Amniotic epithelial cell (primary cell): Measurements from ENCODE around the gene SERP2.

ENCODE experiments used
- DNase-seq: peaks from one replicate; pipeline ENCODE4 v3.0.0-alpha.2; 2010; ENCODE audit warnings: low read depth

The SERP2 gene

GRCh38 chr13:44412346-44412935 lies 38.8 kb downstream of the SERP2 start:
- peak; percentile 28 for DNase-seq

GRCh38 chr13:44413095-44413494 lies 39.5 kb downstream of the SERP2 start:
- DNase-seq, result no peak

GRCh38 chr13:44414716-44415115 lies 41.1 kb downstream of the SERP2 start:
- DNase-seq, result no peak

- no peak for DNase-seq
Measured at GRCh38 chr13:44415815-44416214, 42.2 kb downstream of the SERP2 start.

GRCh38 chr13:44416301-44416700 lies 42.7 kb downstream of the SERP2 start:
- no peak for DNase-seq

GRCh38 chr13:44416744-44417143 lies 43.1 kb downstream of the SERP2 start:
- no peak for DNase-seq

GRCh38 chr13:44417446-44417845 lies 43.8 kb downstream of the SERP2 start:
- no peak for DNase-seq

- no peak for DNase-seq
Measured at GRCh38 chr13:44417876-44418275, 44.3 kb downstream of the SERP2 start.

GRCh38 chr13:44420376-44421220 lies 47.0 kb downstream of the SERP2 start:
- no peak for DNase-seq

GRCh38 chr13:44421853-44422525 lies 48.4 kb downstream of the SERP2 start:
- DNase-seq, result no peak

- no peak for DNase-seq
Measured at GRCh38 chr13:44422755-44423643, 49.4 kb downstream of the SERP2 start.

GRCh38 chr13:44423824-44424223 lies 50.2 kb downstream of the SERP2 start:
- DNase-seq, result no peak

- no peak for DNase-seq
Measured at GRCh38 chr13:44425041-44425814, 51.6 kb downstream of the SERP2 start.

- DNase-seq, result no peak
Measured at GRCh38 chr13:44425815-44426078, 52.1 kb downstream of the SERP2 start.

GRCh38 chr13:44426461-44426860 lies 52.8 kb downstream of the SERP2 start:
- DNase-seq, result no peak

GRCh38 chr13:44429311-44429710 lies 55.7 kb downstream of the SERP2 start:
- DNase-seq, result no peak

- DNase-seq, result no peak
Measured at GRCh38 chr13:44431150-44431549, 57.5 kb downstream of the SERP2 start.

- DNase-seq, result no peak
Measured at GRCh38 chr13:44432650-44433049, 59.0 kb downstream of the SERP2 start.

- DNase-seq, result no peak
Measured at GRCh38 chr13:44433863-44434765, 60.5 kb downstream of the SERP2 start.

- DNase-seq, result no peak
Measured at GRCh38 chr13:44434766-44435141, 61.1 kb downstream of the SERP2 start.
